MCF 10A (cell line): ENCODE data around the gene KRT80. TPM values are rescaled to one million over a fixed set of nuclear protein-coding genes. Genes with fewer than 3 reads are reported as not detected.

Experiments used
- BruUV-seq: library from RNA; stranded (reverse); fragments of 400-500 nt; replicated peaks from 2 replicates; lab custom pipeline; 2021; lab: Mats Ljungman, UMichigan
- CTCF ChIA-PET: fragments of 300-600 bp; sonication (Branson Sonifier 250); formaldehyde crosslinking; extraction: SDS; loops from one replicate; lab custom pipeline; 2021; ENCODE audit warnings: antibody characterized with exemption, inconsistent platforms; lab: Yijun Ruan, JAX
- POLR2A ChIA-PET: fragments of 300-600, 350-650 bp; sonication (Branson Sonifier 250); formaldehyde crosslinking; extraction: SDS; loops from one replicate; lab custom pipeline; 2020; ENCODE audit warnings: antibody characterized with exemption, inconsistent platforms; lab: Yijun Ruan, JAX
- DNase-seq: peaks from one replicate; pipeline ENCODE4 v3.0.0-alpha.2; 2018; ENCODE audit not compliant: unreplicated experiment
- H3K27ac Mint-ChIP-seq: one replicate; pipeline ENCODE4 v1.8.0; 2022; ENCODE audit warnings: mild to moderate bottlenecking, low read depth, mixed read lengths; ENCODE audit not compliant: unreplicated experiment
- H3K27me3 Mint-ChIP-seq: one replicate; pipeline ENCODE4 v1.8.0; 2022; ENCODE audit warnings: mixed read lengths; ENCODE audit not compliant: insufficient read depth, unreplicated experiment
- H3K36me3 Mint-ChIP-seq: one replicate; pipeline ENCODE4 v1.8.0; 2022; ENCODE audit warnings: mild to moderate bottlenecking, moderate library complexity, mixed read lengths; ENCODE audit not compliant: insufficient read depth, unreplicated experiment
- H3K4me1 Mint-ChIP-seq: one replicate; pipeline ENCODE4 v1.8.0; 2022; ENCODE audit warnings: mixed read lengths; ENCODE audit not compliant: insufficient read depth, unreplicated experiment
- H3K4me3 Mint-ChIP-seq: one replicate; pipeline ENCODE4 v1.8.0; 2022; ENCODE audit warnings: mild to moderate bottlenecking, moderate library complexity, mixed read lengths; ENCODE audit not compliant: unreplicated experiment
- H3K9me3 Mint-ChIP-seq: one replicate; pipeline ENCODE4 v1.8.0; 2022; ENCODE audit warnings: mixed read lengths; ENCODE audit not compliant: unreplicated experiment
- CTCF ChIP-seq: fragments of 200-600 bp; IDR thresholded peaks from one replicate; pipeline ENCODE4 v1.8.0; 2022; ENCODE audit warnings: antibody characterized with exemption, mild to moderate bottlenecking; ENCODE audit not compliant: unreplicated experiment
- intact Hi-C: fragments of 100-400 bp; cut with micrococcal nuclease; formaldehyde crosslinking; loops from 2 replicates; pipeline ENCODE4 v1.14.1; 2022
- total RNA-seq: library from RNA; stranded (reverse); gene quantifications from 2 replicates; pipeline ENCODE4 v1.2.3, GENCODE V29; 2022

The KRT80 gene
- total RNA-seq, 1 experiment from 2014 or later: 27.4 TPM

GRCh38 chr12:52183544-52183910 is 8.3 kb downstream of the KRT80 start:
- H3K27ac Mint-ChIP-seq: peak overlapping the region; percentile 88
- no peak for TF ChIP-seq CTCF
- peak; percentile 75 for DNase-seq
- ChIA-PET CTCF (interaction anchor here (0.6 to 4.8 kb wide), 9 partner anchors 11 to 373 kb away, joined by 3 to 21 read pairs (median 3); no protein-coding TSS in a partner anchor), POLR2A (interaction anchor here (0.8 to 4.7 kb wide), 13 partner anchors 8 to 721 kb away, joined by 3 to 28 read pairs (median 5); partner anchors contain the start of gene KRT80)
- peaks cover 53% of the 10 kb centered on the region for H3K4me1 Mint-ChIP-seq
- H3K4me3 Mint-ChIP-seq: no peak overlapping the region
- intact Hi-C loops: no loop called here
- H3K36me3 Mint-ChIP-seq: no peaks in the 10 kb centered on the region
- BruUV-seq: no TSS peak
- H3K9me3 Mint-ChIP-seq: no peaks in the 10 kb centered on the region
- no peaks in the 10 kb centered on the region for H3K27me3 Mint-ChIP-seq

- POLR2A ChIA-PET: interaction anchor here (0.6 to 4.7 kb wide), 14 partner anchors 8 to 721 kb away, joined by 3 to 28 read pairs (median 5); partner anchors contain the start of gene KRT80
- Mint-ChIP-seq H3K4me3 (no peak overlapping the region), H3K36me3 (no peaks in the 10 kb centered on the region), H3K9me3 (no peaks in the 10 kb centered on the region), H3K4me1 (peaks cover 58% of the 10 kb centered on the region), H3K27me3 (no peaks in the 10 kb centered on the region), H3K27ac (peak overlapping the region; percentile 88)
- no peak for TF ChIP-seq CTCF
- intact Hi-C loops: no loop called here
- BruUV-seq: no TSS peak
- CTCF ChIA-PET: interaction anchor here (0.6 to 4.8 kb wide), 9 partner anchors 10 to 311 kb away, joined by 3 to 21 read pairs (median 3); no protein-coding TSS in a partner anchor
- DNase-seq: peak; percentile 61
Measured at GRCh38 chr12:52182898-52183543, 8.8 kb downstream of the KRT80 start.

GRCh38 chr12:52182384-52182783 is 9.4 kb downstream of the KRT80 start:
- TF ChIP-seq CTCF: no peak
- no TSS peak for BruUV-seq
- DNase-seq: no peak
- peaks cover 60% of the 10 kb centered on the region for H3K4me1 Mint-ChIP-seq
- intact Hi-C loops: no loop called here
- no peaks in the 10 kb centered on the region for H3K9me3 Mint-ChIP-seq
- H3K4me3 Mint-ChIP-seq: no peak overlapping the region
- no peaks in the 10 kb centered on the region for H3K27me3 Mint-ChIP-seq
- CTCF ChIA-PET: interaction anchor here (0.9 to 4.8 kb wide), 2 partner anchors 10 to 62 kb away, joined by 3 to 21 read pairs; no protein-coding TSS in a partner anchor
- H3K27ac Mint-ChIP-seq: no peak overlapping the region
- POLR2A ChIA-PET: interaction anchor here (1.0 to 4.7 kb wide), 5 partner anchors 9 to 99 kb away, joined by 3 to 28 read pairs (median 6); partner anchors contain the start of gene KRT80
- no peaks in the 10 kb centered on the region for H3K36me3 Mint-ChIP-seq

- CTCF ChIA-PET: interaction anchor here (0.7 kb wide), 1 partner anchor 33 kb away, joined by 3 read pairs; no protein-coding TSS in a partner anchor
- no peak overlapping the region for H3K4me3 Mint-ChIP-seq
- TF ChIP-seq CTCF: no peak
- no peaks in the 10 kb centered on the region for H3K27me3 Mint-ChIP-seq
- no peaks in the 10 kb centered on the region for H3K9me3 Mint-ChIP-seq
- no TSS peak for BruUV-seq
- intact Hi-C loops: no loop called here
- DNase-seq: peak; percentile 84
- POLR2A ChIA-PET: interaction anchor here (1.0 to 4.7 kb wide), 5 partner anchors 10 to 99 kb away, joined by 3 to 28 read pairs (median 6); partner anchors contain the start of gene KRT80
- no peaks in the 10 kb centered on the region for H3K36me3 Mint-ChIP-seq
- peaks cover 56% of the 10 kb centered on the region for H3K4me1 Mint-ChIP-seq
- H3K27ac Mint-ChIP-seq: no peak overlapping the region
Measured at GRCh38 chr12:52181746-52182145, 10.1 kb downstream of the KRT80 start.
